ENCODE data around the gene NMNAT3. TPM values are rescaled to one million over a fixed set of nuclear protein-coding genes. Genes with fewer than 3 reads are reported as not detected.

Gene NMNAT3
- total RNA-seq, 2 donors from 2014 or later = 1.2 to 1.6 TPM

GRCh38 chr3:139577346-139577745 is 100.4 kb downstream of the NMNAT3 start:
- H3K9ac ChIP-seq (ENCODE audit: extremely low read depth, low read length, poor library complexity, severe bottlenecking) = no peak overlapping the region
- H3K27me3 ChIP-seq (ENCODE audit: control insufficient read depth, insufficient read depth, low read length, poor library complexity, severe bottlenecking) = no peaks in the 10 kb centered on the region
- Mint-ChIP-seq H3K9me3 (no peaks in the 10 kb centered on the region), H3K27me3 (ENCODE audit: insufficient read depth) (no peaks in the 10 kb centered on the region), H3K27ac (no peak overlapping the region), H3K4me1 (no peaks in the 10 kb centered on the region), H3K4me3 (no peak overlapping the region), H3K36me3 (ENCODE audit: low read depth) (no peaks in the 10 kb centered on the region)
- H3K27ac ChIP-seq (ENCODE audit: low read depth, low read length) = no peak overlapping the region
- H3K36me3 ChIP-seq (ENCODE audit: control insufficient read depth, insufficient read depth, low read length) = no peaks in the 10 kb centered on the region
- 80 to 94% methylated on average over 1 of the region's 2 CpGs for WGBS, 2 experiments (ENCODE audit: insufficient coverage in 1 of 2, insufficient read length in 1 of 2)
- H3K4me1 ChIP-seq (ENCODE audit: control insufficient read depth, insufficient read depth, low read length) = no peaks in the 10 kb centered on the region
- H3K9me3 ChIP-seq (ENCODE audit: control insufficient read depth, low read length) = no peaks in the 10 kb centered on the region
- no peak for DNase-seq
- no peak overlapping the region for H3K4me3 ChIP-seq (ENCODE audit: low read length)
- no peak for TF ChIP-seq CTCF (conservative IDR thresholded peaks at IDR 0.05)

- Histone ChIP-seq H3K27me3 (ENCODE audit: control insufficient read depth, insufficient read depth, low read length, poor library complexity, severe bottlenecking) (no peaks in the 10 kb centered on the region), H3K36me3 (ENCODE audit: control insufficient read depth, insufficient read depth, low read length) (no peaks in the 10 kb centered on the region), H3K9me3 (ENCODE audit: control insufficient read depth, low read length) (peaks cover 9% of the 10 kb centered on the region), H3K27ac (ENCODE audit: low read depth, low read length) (no peak overlapping the region), H3K4me1 (ENCODE audit: control insufficient read depth, insufficient read depth, low read length) (no peaks in the 10 kb centered on the region), H3K9ac (ENCODE audit: extremely low read depth, low read length, poor library complexity, severe bottlenecking) (no peak overlapping the region), H3K4me3 (ENCODE audit: low read length) (no peak overlapping the region)
- no peaks in the 10 kb centered on the region for H3K4me1 Mint-ChIP-seq
- H3K4me3 Mint-ChIP-seq = no peak overlapping the region
- no peak overlapping the region for H3K27ac Mint-ChIP-seq
- H3K36me3 Mint-ChIP-seq (ENCODE audit: low read depth) = peaks cover 2% of the 10 kb centered on the region
- no peaks in the 10 kb centered on the region for H3K27me3 Mint-ChIP-seq (ENCODE audit: insufficient read depth)
- TF ChIP-seq CTCF (conservative IDR thresholded peaks at IDR 0.05) = no peak
- 73 to 77% methylated on average over 1 of the region's 1 CpG for WGBS, 2 experiments (ENCODE audit: insufficient coverage in 1 of 2, insufficient read length in 1 of 2)
- H3K9me3 Mint-ChIP-seq = peaks cover 27% of the 10 kb centered on the region
- no peak for DNase-seq
These were observed 103.5 kb downstream of the NMNAT3 start for GRCh38 chr3:139574026-139574947.

DNA sequence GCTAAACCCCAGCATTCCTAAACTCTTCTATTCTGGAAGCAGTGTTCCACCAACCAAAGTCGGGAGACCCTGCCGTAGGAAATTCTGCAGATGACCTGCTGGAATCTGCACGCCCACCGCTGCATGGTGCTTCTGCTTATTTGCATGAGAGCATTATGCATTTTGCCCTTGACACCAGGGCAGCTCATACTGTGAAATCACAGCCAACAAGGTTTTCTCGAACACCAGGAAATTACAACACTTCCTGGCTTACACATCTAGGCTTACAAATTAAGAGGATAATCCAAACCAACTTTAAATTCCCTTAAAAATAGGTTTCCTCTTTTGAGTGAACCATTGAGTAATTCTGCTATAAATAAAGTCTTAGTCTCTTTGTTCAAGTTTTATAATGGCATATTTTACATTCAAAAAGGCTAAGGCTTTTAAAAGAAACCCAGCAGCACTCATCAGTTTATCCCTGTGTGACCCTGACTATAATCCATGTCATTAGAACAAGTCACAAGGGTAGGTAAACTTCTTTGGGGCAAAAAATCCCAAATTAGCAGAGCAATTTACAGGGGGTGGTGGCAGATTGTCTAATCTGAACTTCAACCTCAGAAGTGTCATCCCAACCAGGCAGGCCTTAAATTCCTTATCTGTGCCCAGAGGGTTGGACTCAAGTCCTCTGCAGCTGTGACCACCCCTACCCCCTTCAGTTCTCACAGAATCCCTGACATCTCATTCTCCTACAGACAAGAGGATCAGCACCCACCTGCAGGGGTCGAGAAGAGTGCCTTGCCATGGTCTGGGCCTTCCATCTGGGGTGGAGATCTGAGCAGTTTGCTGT is 104.7 kb downstream of the NMNAT3 start:
- H3K4me1 ChIP-seq (ENCODE audit: control insufficient read depth, insufficient read depth, low read length) = no peaks in the 10 kb centered on the region
- no peaks in the 10 kb centered on the region for H3K36me3 ChIP-seq (ENCODE audit: control insufficient read depth, insufficient read depth, low read length)
- peaks cover 30% of the 10 kb centered on the region for H3K9me3 Mint-ChIP-seq
- no peak overlapping the region for H3K27ac ChIP-seq (ENCODE audit: low read depth, low read length)
- TF ChIP-seq CTCF (conservative IDR thresholded peaks at IDR 0.05) = no peak
- no peak overlapping the region for H3K4me3 ChIP-seq (ENCODE audit: low read length)
- no peaks in the 10 kb centered on the region for H3K4me1 Mint-ChIP-seq
- WGBS, 2 experiments (ENCODE audit: insufficient coverage in 1 of 2, insufficient read length in 1 of 2) = 86 to 91% methylated on average over 5 to 6 of the region's 6 CpGs
- H3K27me3 ChIP-seq (ENCODE audit: control insufficient read depth, insufficient read depth, low read length, poor library complexity, severe bottlenecking) = no peaks in the 10 kb centered on the region
- peaks cover 2% of the 10 kb centered on the region for H3K36me3 Mint-ChIP-seq (ENCODE audit: low read depth)
- no peak overlapping the region for H3K27ac Mint-ChIP-seq
- peaks cover 2% of the 10 kb centered on the region for H3K27me3 Mint-ChIP-seq (ENCODE audit: insufficient read depth)
- no peak overlapping the region for H3K4me3 Mint-ChIP-seq
- no peak overlapping the region for H3K9ac ChIP-seq (ENCODE audit: extremely low read depth, low read length, poor library complexity, severe bottlenecking)
- peaks cover 9% of the 10 kb centered on the region for H3K9me3 ChIP-seq (ENCODE audit: control insufficient read depth, low read length)
- DNase-seq = no peak
